HCT116 (cell line): ENCODE measurements around the gene SLC2A1. TPM values are rescaled to one million over a fixed set of nuclear protein-coding genes. Genes with fewer than 3 reads are reported as not detected.

Experiments used
- ATAC-seq: fragments of 200-7000 bp; cut with Tn5 transposase; 2 replicates; pipeline ENCODE4 v1.9.1; 2020; ENCODE audit warnings: mild to moderate bottlenecking, moderate library complexity
- BruUV-seq: library from RNA; stranded (reverse); fragments of 400-500 nt; replicated peaks from 2 replicates; lab custom pipeline; 2021; lab: Mats Ljungman, UMichigan
- CTCF ChIA-PET: fragments of 300-600 bp; sonication (Branson Sonifier 250); formaldehyde crosslinking; loops from one replicate; lab custom pipeline; 2021; ENCODE audit warnings: antibody characterized with exemption; lab: Charles Lee
- POLR2A ChIA-PET: fragments of 300-600, 350-600 bp; sonication (Branson Sonifier 250); formaldehyde crosslinking; loops from one replicate; lab custom pipeline; 2021; ENCODE audit warnings: antibody characterized with exemption; lab: Charles Lee
- RAD21 ChIA-PET, 2 experiments: fragments of 300-600 bp; sonication (Branson Sonifier 250); formaldehyde crosslinking; loops; one replicate each; lab custom pipeline; 2023; ENCODE audit warnings: low total read pairs in 2 of 2; ENCODE audit not compliant: uncharacterized antibody in 2 of 2, unreplicated experiment in 2 of 2, low non-redundant PET in 1 of 2; lab: Charles Lee
- DNase-seq: peaks from one replicate; pipeline ENCODE4 v3.0.0-alpha.2; 2010; ENCODE audit warnings: low read depth, low spot score
- H2AFZ ChIP-seq: fragments of 200-600 bp; shearing (Covaris generic), sonication (generic); 2 replicates; pipeline ENCODE4 v1.6.1; 2017; ENCODE audit warnings: low read depth, mixed run types, mixed read lengths, antibody characterized with exemption, low read length; ENCODE audit not compliant: poor library complexity, severe bottlenecking
- H3K27ac ChIP-seq: 2 replicates; pipeline ENCODE4 v1.5.1; 2012; ENCODE audit warnings: low read depth, low read length
- H3K27me3 ChIP-seq: fragments of 200-600 bp; sonication (generic); 2 replicates; pipeline ENCODE4 v1.6.1; 2016; ENCODE audit warnings: mixed run types, low read length, mixed read lengths; ENCODE audit not compliant: insufficient read depth
- H3K36me3 ChIP-seq, 2 experiments: fragments of 200-500 bp in 1 of 2; fragments of 200-600 bp in 1 of 2; sonication (Bioruptor generic) in 1 of 2; sonication (generic) in 1 of 2; 2 replicates each; pipeline versions ENCODE4 v1.5.1 to v1.6.1; 2014 to 2016; ENCODE audit warnings: low read length in 2 of 2, inconsistent platforms in 1 of 2, mixed read lengths in 1 of 2, mixed run types in 1 of 2; ENCODE audit not compliant: insufficient read depth in 2 of 2, control insufficient read depth in 1 of 2
- H3K4me1 ChIP-seq, 2 experiments: fragments of 200-600 bp in 1 of 2; sonication (generic) in 1 of 2; 2 replicates each; pipeline versions ENCODE4 v1.5.1 to v1.6.1; 2012 to 2017; ENCODE audit warnings: low read length in 2 of 2, inconsistent platforms in 1 of 2, mild to moderate bottlenecking in 1 of 2, mixed read lengths in 1 of 2, mixed run types in 1 of 2, moderate library complexity in 1 of 2; ENCODE audit not compliant: insufficient read depth in 2 of 2, control insufficient read depth in 1 of 2
- H3K4me2 ChIP-seq: fragments of 200-600 bp; sonication (generic); 2 replicates; pipeline ENCODE4 v1.6.1; 2017; ENCODE audit warnings: mixed run types, low read length, mixed read lengths
- H3K4me3 ChIP-seq, 2 experiments: fragments of 200-600 bp in 1 of 2; sonication (generic) in 1 of 2; replicated peaks in 1 of 2; 2 replicates each; pipeline ENCODE4 v1.5.1; 2011 to 2016; ENCODE audit warnings: low read length in 2 of 2, control low read depth in 1 of 2, low read depth in 1 of 2, mild to moderate bottlenecking in 1 of 2, mixed read lengths in 1 of 2, mixed run types in 1 of 2
- H3K79me2 ChIP-seq: fragments of 200-600 bp; sonication (generic); 2 replicates; pipeline ENCODE4 v1.6.1; 2017; ENCODE audit warnings: mild to moderate bottlenecking, mixed run types, low read length, moderate library complexity, mixed read lengths; ENCODE audit not compliant: insufficient read depth
- H3K9ac ChIP-seq: fragments of 200-600 bp; sonication (generic); 2 replicates; pipeline ENCODE4 v1.6.1; 2016; ENCODE audit warnings: low read length, mixed read lengths
- H3K9me2 ChIP-seq: fragments of 200-600 bp; sonication (generic), shearing (Covaris generic); 2 replicates; pipeline ENCODE4 v1.6.1; 2017; ENCODE audit warnings: mixed run types, mild to moderate bottlenecking, moderate library complexity; ENCODE audit not compliant: insufficient read depth
- H3K9me3 ChIP-seq, 2 experiments: fragments of 200-500 bp in 1 of 2; fragments of 200-600 bp in 1 of 2; sonication (Bioruptor generic) in 1 of 2; sonication (generic) in 1 of 2; 2 replicates each; pipeline ENCODE4 v1.6.1; 2014 to 2017; ENCODE audit warnings: low read length in 2 of 2, mixed read lengths in 2 of 2, inconsistent platforms in 1 of 2, low read depth in 1 of 2, mild to moderate bottlenecking in 1 of 2, mixed run types in 1 of 2, moderate library complexity in 1 of 2; ENCODE audit not compliant: control insufficient read depth in 1 of 2, insufficient read depth in 1 of 2
- H4K20me1 ChIP-seq: fragments of 200-600 bp; sonication (generic), shearing (Covaris generic); 2 replicates; pipeline ENCODE4 v1.6.1; 2017; ENCODE audit warnings: mixed run types, mild to moderate bottlenecking, moderate library complexity; ENCODE audit not compliant: insufficient read depth
- CBX3 ChIP-seq: IDR thresholded peaks from 2 replicates; pipeline ENCODE4 v1.6.1; 2012; ENCODE audit warnings: low read depth
- EGR1 ChIP-seq: IDR thresholded peaks from 2 replicates; pipeline ENCODE4 v1.6.1; 2012; ENCODE audit warnings: low read depth
- FOSL1 ChIP-seq: IDR thresholded peaks from 2 replicates; pipeline ENCODE4 v1.6.1; 2012; ENCODE audit warnings: low read depth
- JUND ChIP-seq: IDR thresholded peaks from 2 replicates; pipeline ENCODE4 v1.6.1; 2012
- POLR2A ChIP-seq: IDR thresholded peaks from 2 replicates; pipeline ENCODE4 v1.7.0; 2011; ENCODE audit warnings: borderline replicate concordance; ENCODE audit not compliant: insufficient read depth, insufficient read length; ENCODE audit errors: extremely low read depth
- YY1 ChIP-seq: IDR thresholded peaks from 2 replicates; pipeline ENCODE4 v1.6.1; 2011; ENCODE audit warnings: low read length, low read depth, moderate library complexity, mild to moderate bottlenecking; ENCODE audit not compliant: insufficient replicate concordance; ENCODE audit errors: extremely low read depth
- intact Hi-C: fragments of 100-400 bp; cut with micrococcal nuclease; formaldehyde crosslinking; loops from 2 replicates; pipeline ENCODE4 v1.10.0; 2022
- total RNA-seq: library from RNA; stranded (reverse); gene quantifications from one replicate; pipeline ENCODE4 v1.2.1, GENCODE V29; 2021; ENCODE audit not compliant: unreplicated experiment
- TF ChIP-seq, protein P1 (sequence below): IDR thresholded peaks from 2 replicates; pipeline ENCODE4 v1.6.1; 2012; ENCODE audit warnings: low read depth
- TF ChIP-seq, protein P2 (sequence below): IDR thresholded peaks from 2 replicates; pipeline ENCODE4 v1.6.1; 2012
- TF ChIP-seq, protein P3 (sequence below), 3 experiments: fragments of 200-600 bp in 1 of 3; sonication (generic) in 1 of 3; IDR thresholded peaks in 2 of 3; conservative IDR thresholded peaks in 1 of 3; 2 replicates each; pipeline ENCODE4 v1.5.1; 2012 to 2017; ENCODE audit warnings: low read depth in 2 of 3, low read length in 2 of 3, antibody characterized with exemption in 1 of 3, borderline replicate concordance in 1 of 3, control low read depth in 1 of 3, mild to moderate bottlenecking in 1 of 3, mixed read lengths in 1 of 3, mixed run types in 1 of 3, moderate library complexity in 1 of 3; ENCODE audit not compliant: insufficient read depth in 1 of 3

SLC2A1 gene
- total RNA-seq, 1 experiment from 2014 or later, result 248 TPM

DNA sequence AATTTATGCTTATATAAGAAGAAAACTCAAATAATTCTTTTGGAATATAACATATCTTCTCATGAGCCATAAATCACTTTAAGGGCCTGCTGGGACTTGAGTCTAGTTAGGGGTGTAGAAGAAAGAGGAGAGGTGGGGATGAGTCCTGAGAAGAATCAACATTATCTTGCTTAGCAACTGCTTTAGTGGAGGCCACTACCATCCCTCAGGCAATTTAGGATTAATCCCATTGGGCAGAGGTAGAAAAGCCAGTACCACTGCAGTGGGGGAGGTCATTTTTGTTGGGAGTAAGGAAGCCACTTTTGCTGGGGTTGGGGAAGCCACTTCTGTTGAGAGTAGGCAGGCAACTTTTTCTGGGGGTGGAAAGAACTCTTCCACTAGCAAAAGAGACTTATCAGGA is 47.7 kb downstream of the SLC2A1 start (continued):
- TF ChIP-seq EGR1, result no peak
- TF ChIP-seq, protein P1, sequence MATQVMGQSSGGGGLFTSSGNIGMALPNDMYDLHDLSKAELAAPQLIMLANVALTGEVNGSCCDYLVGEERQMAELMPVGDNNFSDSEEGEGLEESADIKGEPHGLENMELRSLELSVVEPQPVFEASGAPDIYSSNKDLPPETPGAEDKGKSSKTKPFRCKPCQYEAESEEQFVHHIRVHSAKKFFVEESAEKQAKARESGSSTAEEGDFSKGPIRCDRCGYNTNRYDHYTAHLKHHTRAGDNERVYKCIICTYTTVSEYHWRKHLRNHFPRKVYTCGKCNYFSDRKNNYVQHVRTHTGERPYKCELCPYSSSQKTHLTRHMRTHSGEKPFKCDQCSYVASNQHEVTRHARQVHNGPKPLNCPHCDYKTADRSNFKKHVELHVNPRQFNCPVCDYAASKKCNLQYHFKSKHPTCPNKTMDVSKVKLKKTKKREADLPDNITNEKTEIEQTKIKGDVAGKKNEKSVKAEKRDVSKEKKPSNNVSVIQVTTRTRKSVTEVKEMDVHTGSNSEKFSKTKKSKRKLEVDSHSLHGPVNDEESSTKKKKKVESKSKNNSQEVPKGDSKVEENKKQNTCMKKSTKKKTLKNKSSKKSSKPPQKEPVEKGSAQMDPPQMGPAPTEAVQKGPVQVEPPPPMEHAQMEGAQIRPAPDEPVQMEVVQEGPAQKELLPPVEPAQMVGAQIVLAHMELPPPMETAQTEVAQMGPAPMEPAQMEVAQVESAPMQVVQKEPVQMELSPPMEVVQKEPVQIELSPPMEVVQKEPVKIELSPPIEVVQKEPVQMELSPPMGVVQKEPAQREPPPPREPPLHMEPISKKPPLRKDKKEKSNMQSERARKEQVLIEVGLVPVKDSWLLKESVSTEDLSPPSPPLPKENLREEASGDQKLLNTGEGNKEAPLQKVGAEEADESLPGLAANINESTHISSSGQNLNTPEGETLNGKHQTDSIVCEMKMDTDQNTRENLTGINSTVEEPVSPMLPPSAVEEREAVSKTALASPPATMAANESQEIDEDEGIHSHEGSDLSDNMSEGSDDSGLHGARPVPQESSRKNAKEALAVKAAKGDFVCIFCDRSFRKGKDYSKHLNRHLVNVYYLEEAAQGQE, result no peak
- TF ChIP-seq POLR2A, result no peak
- TF ChIP-seq YY1, result no peak
- TF ChIP-seq, protein P2, sequence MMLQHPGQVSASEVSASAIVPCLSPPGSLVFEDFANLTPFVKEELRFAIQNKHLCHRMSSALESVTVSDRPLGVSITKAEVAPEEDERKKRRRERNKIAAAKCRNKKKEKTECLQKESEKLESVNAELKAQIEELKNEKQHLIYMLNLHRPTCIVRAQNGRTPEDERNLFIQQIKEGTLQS, result no peak

DNA sequence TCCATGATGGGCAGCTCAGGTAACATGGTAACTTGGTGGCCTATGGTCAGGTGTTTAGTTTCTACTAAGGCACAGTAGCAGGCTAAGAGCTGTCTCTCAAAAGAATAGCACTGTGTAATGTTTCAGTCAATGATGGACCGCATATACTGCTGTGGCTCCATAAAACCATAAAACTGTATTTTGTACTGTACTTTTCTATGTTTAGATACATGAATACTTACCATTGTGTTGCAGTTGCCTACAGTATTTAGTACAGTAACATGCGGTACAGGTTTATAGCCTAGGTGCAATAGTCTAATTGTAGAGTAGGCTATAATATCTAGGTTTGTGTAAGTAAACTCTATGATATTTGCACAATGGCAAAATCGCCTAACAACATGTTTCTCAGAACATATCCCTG is 50.6 kb downstream of the SLC2A1 start:
- no TSS peak for BruUV-seq
- POLR2A ChIA-PET, result no interaction called here
- DNase-seq, result no peak

More for the DNA sequence above, 50.6 kb downstream of the SLC2A1 start:
- intact Hi-C loops, result no loop called here
- RAD21 ChIA-PET, result no interaction called here
- Histone ChIP-seq H4K20me1 (no peaks in the 10 kb centered on the region), H3K4me1 (no peaks in the 10 kb centered on the region), H3K9ac (no peak overlapping the region), H2AFZ (no peak overlapping the region), H3K4me3 (no peak overlapping the region), H3K36me3 (no peaks in the 10 kb centered on the region), H3K27me3 (no peaks in the 10 kb centered on the region), H3K4me2 (no peak overlapping the region), H3K9me3 (no peaks in the 10 kb centered on the region), H3K79me2 (no peaks in the 10 kb centered on the region), H3K9me2 (no peaks in the 10 kb centered on the region), H3K27ac (no peak overlapping the region)
- TF ChIP-seq FOSL1 (no peak), JUND (no peak), POLR2A (no peak), CBX3 (no peak)
- TF ChIP-seq, protein P3, sequence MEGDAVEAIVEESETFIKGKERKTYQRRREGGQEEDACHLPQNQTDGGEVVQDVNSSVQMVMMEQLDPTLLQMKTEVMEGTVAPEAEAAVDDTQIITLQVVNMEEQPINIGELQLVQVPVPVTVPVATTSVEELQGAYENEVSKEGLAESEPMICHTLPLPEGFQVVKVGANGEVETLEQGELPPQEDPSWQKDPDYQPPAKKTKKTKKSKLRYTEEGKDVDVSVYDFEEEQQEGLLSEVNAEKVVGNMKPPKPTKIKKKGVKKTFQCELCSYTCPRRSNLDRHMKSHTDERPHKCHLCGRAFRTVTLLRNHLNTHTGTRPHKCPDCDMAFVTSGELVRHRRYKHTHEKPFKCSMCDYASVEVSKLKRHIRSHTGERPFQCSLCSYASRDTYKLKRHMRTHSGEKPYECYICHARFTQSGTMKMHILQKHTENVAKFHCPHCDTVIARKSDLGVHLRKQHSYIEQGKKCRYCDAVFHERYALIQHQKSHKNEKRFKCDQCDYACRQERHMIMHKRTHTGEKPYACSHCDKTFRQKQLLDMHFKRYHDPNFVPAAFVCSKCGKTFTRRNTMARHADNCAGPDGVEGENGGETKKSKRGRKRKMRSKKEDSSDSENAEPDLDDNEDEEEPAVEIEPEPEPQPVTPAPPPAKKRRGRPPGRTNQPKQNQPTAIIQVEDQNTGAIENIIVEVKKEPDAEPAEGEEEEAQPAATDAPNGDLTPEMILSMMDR (IDR thresholded peaks at IDR 0.05 in 2 of 3, conservative IDR thresholded peaks at IDR 0.05 in 1 of 3; ENCODE audit: borderline replicate concordance in 1 of 3, insufficient read depth in 1 of 3, low read depth in 2 of 3, low read length in 2 of 3), result no peak
- CTCF ChIA-PET, result no interaction called here
- no peak for ATAC-seq
